HG03432 (cell line): ENCODE measurements around the gene CRYBG1.

Experiments
- ATAC-seq: cut with Tn5 transposase; IDR thresholded peaks from one replicate; pipeline ENCODE4 v1.9.1; 2021; ENCODE audit warnings: mild to moderate bottlenecking, moderate library complexity; ENCODE audit not compliant: unreplicated experiment

CRYBG1 gene

GRCh38 chr6:106360410-106360988, at the start of gene CRYBG1:
Gene CRYBG1 (plus strand): TSS chr6:106360717. CDS start chr6:106360909, 192 bp downstream.
- ATAC-seq = peak; percentile 81

- ATAC-seq = no peak
These were observed 44.6 kb upstream of the CRYBG1 start for GRCh38 chr6:106315765-106316374.

GRCh38 chr6:106316375-106316766, 44.1 kb upstream of the CRYBG1 start:
- ATAC-seq = no peak

GRCh38 chr6:106318061-106318460, 42.5 kb upstream of the CRYBG1 start:
- ATAC-seq = no peak

GRCh38 chr6:106318851-106319250, 41.7 kb upstream of the CRYBG1 start:
- ATAC-seq = no peak

- ATAC-seq = no peak
These were observed 38.6 kb upstream of the CRYBG1 start for GRCh38 chr6:106321940-106322339.

GRCh38 chr6:106324726-106325335, 35.7 kb upstream of the CRYBG1 start:
- no peak for ATAC-seq

- peak; percentile 98 for ATAC-seq
These were observed 35.0 kb upstream of the CRYBG1 start, which contains the start of gene ATG5 for GRCh38 chr6:106325336-106326178. Gene ATG5 (minus strand): TSS chr6:106325760. CDS start chr6:106316208, 9,552 bp downstream.

- ATAC-seq = no peak
These were observed 25.7 kb upstream of the CRYBG1 start for GRCh38 chr6:106334646-106335448.

- ATAC-seq = peak; percentile 75
These were observed 21.0 kb upstream of the CRYBG1 start for GRCh38 chr6:106339334-106340029.

GRCh38 chr6:106347219-106347618, 13.3 kb upstream of the CRYBG1 start:
- no peak for ATAC-seq

GRCh38 chr6:106356378-106356777, 4.1 kb upstream of the CRYBG1 start:
- no peak for ATAC-seq

GRCh38 chr6:106359959-106360409, 533 bp upstream of the CRYBG1 start:
- no peak for ATAC-seq

- peak; percentile 43 for ATAC-seq
These were observed 493 bp downstream of the CRYBG1 start for GRCh38 chr6:106360989-106361430.

GRCh38 chr6:106363401-106364138, 3.1 kb downstream of the CRYBG1 start:
- no peak for ATAC-seq

- no peak for ATAC-seq
These were observed 9.2 kb downstream of the CRYBG1 start for GRCh38 chr6:106369739-106370138.

GRCh38 chr6:106370639-106371038, 10.1 kb downstream of the CRYBG1 start:
- no peak for ATAC-seq

GRCh38 chr6:106372838-106373501, 12.5 kb downstream of the CRYBG1 start:
- ATAC-seq = no peak
